Stimulated activated naive CD4-positive, alpha-beta T cell treated with Interleukin-2 at 50 U/mL for 16 hours (primary cell): ENCODE measurements around the gene CALU.

Source experiments
- DNase-seq: peaks from one replicate; lab custom pipeline; 2025; lab: John Stamatoyannopoulos, UW

CALU gene

GRCh38 chr7:128785738-128786137 lies 46.6 kb downstream of the CALU start:
- no peak for DNase-seq

- no peak for DNase-seq
Observed at GRCh38 chr7:128788446-128789412, 49.6 kb downstream of the CALU start.

GRCh38 chr7:128790315-128791041 lies 51.3 kb downstream of the CALU start:
- no peak for DNase-seq

DNA sequence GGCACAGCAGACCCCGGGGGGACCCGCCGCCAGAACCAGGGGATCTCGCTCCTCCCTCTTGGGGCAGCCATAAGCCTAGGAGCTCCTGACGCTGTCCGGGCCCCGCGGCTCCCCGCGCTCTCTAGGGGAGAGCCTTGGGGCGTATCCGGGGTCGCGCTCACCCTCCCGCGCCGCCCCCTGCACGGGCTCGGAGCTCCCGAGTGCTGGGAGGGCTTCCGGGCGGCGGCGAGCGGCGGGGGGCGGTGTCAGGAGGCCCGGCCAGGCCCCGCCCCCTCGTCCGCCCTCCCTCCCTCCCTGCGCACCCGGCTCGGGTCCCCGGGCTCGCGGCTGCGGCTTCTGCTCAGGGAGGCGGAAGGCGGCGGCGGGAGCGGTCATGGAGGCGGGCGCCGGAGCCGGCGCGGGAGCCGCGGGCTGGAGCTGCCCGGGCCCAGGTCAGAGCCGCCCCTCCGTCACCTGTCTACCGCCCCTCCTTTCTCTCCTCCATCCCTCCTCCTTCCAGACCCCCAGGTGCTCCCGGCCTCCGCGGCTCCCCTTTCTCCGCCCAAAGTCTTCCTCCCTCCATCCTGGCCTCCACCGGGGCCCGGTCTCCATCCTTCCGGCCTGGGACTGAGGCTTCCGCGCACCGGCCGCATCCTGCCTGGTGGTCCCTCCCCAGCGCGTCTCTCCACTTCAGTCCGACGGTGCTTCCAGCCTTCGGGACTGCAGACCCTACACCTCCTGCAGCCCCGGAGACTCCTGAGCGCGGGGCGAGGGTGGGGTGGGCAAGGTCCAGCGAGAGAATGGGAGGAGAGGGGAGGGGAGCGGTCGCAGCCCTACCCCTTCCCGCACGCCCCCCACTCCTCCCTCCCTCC lies 52.2 kb downstream of the CALU start, which contains the start of gene CCDC136:
TSS of gene CCDC136 (plus strand) at position 848 of the 851 bp plus-strand sequence. CDS start 444 bp downstream, outside the sequence.
- DNase-seq, result peak; percentile 74

GRCh38 chr7:128791972-128792327 lies 52.8 kb downstream of the CALU start:
- DNase-seq, result no peak

- DNase-seq, result no peak
Observed at GRCh38 chr7:128792471-128793180, 53.5 kb downstream of the CALU start.

DNA sequence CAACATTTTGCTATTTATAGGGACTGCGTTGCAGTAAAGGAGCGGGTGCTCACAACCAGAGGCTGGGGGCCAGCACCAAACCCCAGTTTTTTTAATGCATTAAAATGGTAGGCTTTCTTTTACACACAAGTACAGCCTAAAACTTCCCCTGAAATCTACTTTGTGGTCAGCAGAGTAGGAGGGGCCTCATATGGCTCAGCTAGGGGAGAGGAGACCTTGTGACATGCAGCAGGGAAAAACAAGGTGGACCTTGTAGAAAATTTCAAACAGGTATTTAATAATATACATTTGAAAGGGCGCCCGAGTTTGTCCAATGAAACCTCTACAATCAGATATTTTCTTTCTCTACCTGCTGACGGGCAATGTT lies 54.0 kb downstream of the CALU start:
- no peak for DNase-seq

GRCh38 chr7:128794020-128794419 lies 54.9 kb downstream of the CALU start:
- DNase-seq, result no peak

GRCh38 chr7:128794436-128794835 lies 55.3 kb downstream of the CALU start:
- DNase-seq, result no peak

DNA sequence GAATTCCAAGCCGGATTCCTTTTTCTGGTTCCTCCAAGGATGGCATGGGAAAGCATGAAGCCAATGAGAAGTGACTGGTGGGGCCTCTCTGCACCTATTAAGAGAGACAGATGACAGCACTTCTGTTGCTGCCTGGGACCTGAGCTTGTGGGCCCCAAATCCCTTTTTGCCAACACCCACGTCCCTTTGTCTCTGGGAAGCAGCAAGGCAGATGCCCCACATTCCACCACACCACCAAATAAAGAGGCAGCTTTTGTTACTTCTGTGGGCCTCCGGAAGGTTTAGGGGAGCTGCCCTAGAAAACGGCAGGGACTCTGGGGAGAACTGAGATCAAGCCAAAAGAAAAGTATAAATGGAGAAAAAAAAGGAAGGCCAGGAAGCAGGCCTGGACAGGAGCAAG lies 56.0 kb downstream of the CALU start:
- no peak for DNase-seq

- DNase-seq, result no peak
Observed at GRCh38 chr7:128796327-128796726, 57.2 kb downstream of the CALU start.

DNA sequence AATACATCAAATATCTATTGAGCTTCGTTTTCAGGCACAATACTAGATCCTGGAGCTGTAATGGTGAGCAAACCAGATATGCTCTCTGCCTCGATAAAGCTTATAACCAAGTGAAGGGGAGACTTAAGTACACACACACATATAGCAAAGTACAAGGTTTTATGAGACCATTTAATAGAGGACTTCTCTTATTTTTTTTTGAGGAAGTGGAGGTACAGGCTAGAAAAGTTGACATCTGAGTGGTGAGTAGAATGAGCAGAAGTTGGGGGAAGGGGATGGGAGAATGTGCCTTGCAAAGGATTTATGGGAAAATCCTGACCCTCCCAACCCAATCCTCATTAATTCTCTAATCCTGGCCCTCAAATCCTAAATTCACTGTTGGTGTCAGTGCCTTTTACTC lies 60.3 kb downstream of the CALU start:
- DNase-seq, result no peak

- DNase-seq, result no peak
Observed at GRCh38 chr7:128800567-128800966, 61.4 kb downstream of the CALU start.

- no peak for DNase-seq
Observed at GRCh38 chr7:128801003-128801402, 61.8 kb downstream of the CALU start.

DNA sequence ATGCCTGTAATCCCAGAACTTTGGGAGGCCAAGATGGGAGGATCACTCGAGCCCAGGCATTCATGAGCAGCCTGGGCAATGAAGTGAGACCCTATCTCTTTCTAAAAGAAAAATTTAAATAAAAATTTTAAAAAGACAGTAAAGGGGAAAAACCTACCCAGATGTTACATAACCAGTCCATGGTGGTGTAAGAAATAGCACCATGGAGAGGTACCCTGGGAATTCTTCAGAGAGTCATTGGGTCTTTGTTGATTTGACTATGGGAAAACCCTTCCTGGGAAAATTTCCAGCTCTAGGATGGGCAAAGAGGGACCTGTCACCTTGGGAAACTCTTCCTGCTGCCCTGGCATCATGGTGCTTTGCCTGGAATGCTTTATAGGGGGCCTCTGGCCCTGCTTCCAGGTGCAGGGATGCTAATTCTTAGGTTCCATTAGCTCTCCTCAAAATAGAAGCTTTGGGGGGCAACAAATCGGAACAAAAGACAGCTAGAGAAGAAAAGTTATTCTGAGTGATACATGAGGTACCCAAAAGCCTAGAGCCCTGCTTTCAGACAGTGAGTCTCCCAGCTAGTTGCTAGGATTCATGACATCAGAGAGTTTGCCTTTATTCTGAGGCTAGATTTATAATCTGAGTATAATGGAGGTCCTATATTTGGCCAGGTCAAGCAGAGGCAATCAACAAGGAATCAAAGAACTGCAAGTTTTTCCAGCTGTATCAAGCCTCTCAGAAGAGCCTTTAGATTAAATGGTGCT lies 62.7 kb downstream of the CALU start:
- DNase-seq, result no peak

GRCh38 chr7:128804484-128804883 lies 65.3 kb downstream of the CALU start:
- no peak for DNase-seq

DNA sequence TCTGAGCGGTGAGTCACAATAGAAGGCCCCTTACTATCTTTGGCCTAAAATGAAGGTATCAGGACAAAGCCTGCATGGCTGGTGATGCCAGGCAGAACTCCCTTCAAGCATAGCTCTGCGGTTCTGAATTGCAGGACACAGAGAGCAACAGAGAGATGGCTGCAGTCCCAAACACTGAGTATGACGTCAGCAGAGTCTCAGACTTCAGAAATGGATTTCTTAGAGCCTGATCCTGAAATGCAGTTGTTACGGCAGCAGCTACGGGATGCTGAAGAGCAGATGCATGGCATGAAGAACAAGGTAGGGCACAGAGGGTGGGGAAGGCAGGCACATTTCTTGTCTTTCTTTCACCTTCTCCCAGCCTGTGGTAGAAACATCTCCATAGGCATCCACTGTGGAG lies 66.1 kb downstream of the CALU start:
- DNase-seq, result no peak

DNA sequence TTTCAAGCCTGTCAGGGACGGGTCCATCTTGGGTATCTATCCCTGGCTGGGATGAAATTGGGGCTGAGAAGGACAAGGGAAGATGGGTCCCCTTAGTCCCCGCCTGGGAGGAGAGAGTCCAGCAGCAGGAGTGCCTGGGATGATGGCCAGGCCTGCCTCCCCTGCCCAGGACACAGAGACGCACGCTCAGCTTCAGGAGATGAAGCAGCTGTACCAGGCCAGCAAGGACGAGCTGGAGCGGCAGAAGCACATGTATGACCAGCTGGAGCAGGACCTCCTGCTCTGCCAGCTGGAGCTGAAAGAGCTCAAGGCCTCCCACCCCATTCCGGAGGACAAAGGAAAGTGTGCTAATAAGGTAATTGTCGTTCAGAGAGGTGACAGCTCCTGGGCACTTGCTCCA lies 68.0 kb downstream of the CALU start:
- DNase-seq, result no peak

DNA sequence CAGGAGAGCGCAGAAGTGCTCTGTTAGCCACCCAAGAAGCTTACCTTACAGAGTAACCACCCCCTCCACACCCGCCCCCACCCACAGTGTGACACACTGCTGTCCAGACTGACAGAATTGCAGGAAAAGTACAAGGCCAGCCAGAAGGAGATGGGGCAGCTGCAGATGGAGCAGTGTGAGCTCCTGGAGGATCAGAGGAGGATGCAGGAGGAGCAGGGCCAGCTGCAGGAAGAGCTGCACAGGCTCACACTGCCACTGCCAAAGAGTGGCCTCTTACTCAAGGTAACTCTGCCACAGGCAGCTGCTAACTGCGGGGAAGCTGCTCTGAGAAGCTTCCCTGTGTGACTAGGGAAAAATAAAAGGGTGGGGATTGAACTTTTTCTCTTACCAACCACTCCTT lies 70.2 kb downstream of the CALU start:
- DNase-seq, result no peak

DNA sequence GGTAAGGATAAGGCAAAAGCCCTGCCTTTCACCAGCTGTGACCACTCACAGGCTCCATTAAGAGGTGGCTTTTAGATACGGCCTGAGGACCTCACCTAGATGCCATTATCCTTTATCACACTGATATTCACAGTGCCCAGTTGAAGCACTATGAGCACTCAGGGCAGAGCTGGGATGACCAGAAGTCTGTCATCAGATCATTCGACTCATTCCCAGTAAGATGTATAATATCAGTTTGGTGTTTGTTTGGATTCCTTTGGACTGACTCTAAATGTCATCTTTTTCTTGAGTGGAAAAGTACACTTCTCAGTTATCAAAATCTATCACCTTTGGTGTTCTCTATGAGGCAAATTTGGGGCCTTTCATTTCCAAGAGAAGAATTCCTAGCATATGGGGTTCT lies 71.3 kb downstream of the CALU start:
- no peak for DNase-seq

GRCh38 chr7:128810997-128811396 lies 71.8 kb downstream of the CALU start:
- no peak for DNase-seq
